ENCODE measurements around the gene RPL27. TPM values are rescaled to one million over a fixed set of nuclear protein-coding genes. Genes with fewer than 3 reads are reported as not detected.

RPL27 gene
- total RNA-seq, 1 donor from 2014 or later: 1,137 TPM

GRCh38 chr17:43019418-43019817 lies 21.2 kb downstream of the RPL27 start:
- intact Hi-C loops (cut with micrococcal nuclease): no loop called here
- Mint-ChIP-seq H3K4me3 (ENCODE audit: low read depth) (peak overlapping the region; percentile 52), H3K36me3 (ENCODE audit: low read depth) (peaks cover 10% of the 10 kb centered on the region), H3K27me3 (ENCODE audit: low read depth) (peaks cover 2% of the 10 kb centered on the region), H3K4me1 (ENCODE audit: low read depth) (peaks cover 21% of the 10 kb centered on the region), H3K9me3 (no peaks in the 10 kb centered on the region), H3K27ac (no peak overlapping the region)
- no peak for DNase-seq (ENCODE audit: low spot score)

- Mint-ChIP-seq H3K36me3 (ENCODE audit: low read depth) (peaks cover 3% of the 10 kb centered on the region), H3K4me1 (ENCODE audit: low read depth) (peaks cover 26% of the 10 kb centered on the region), H3K4me3 (ENCODE audit: low read depth) (peak overlapping the region; percentile 52), H3K9me3 (no peaks in the 10 kb centered on the region), H3K27me3 (ENCODE audit: low read depth) (peaks cover 7% of the 10 kb centered on the region), H3K27ac (no peak overlapping the region)
- intact Hi-C loops (cut with micrococcal nuclease): loop anchor here (5.0 kb wide), 3 partner anchors 152 to 462 kb away; partner anchors contain the start of genes DHX8 and NBR1
- DNase-seq (ENCODE audit: low spot score): no peak
These were observed 21.9 kb downstream of the RPL27 start for GRCh38 chr17:43020030-43020621.

GRCh38 chr17:43020789-43021740 lies 22.8 kb downstream of the RPL27 start:
- Mint-ChIP-seq H3K9me3 (no peaks in the 10 kb centered on the region), H3K27me3 (ENCODE audit: low read depth) (peaks cover 10% of the 10 kb centered on the region), H3K27ac (no peak overlapping the region), H3K4me1 (ENCODE audit: low read depth) (peaks cover 26% of the 10 kb centered on the region), H3K4me3 (ENCODE audit: low read depth) (peak overlapping the region; percentile 82), H3K36me3 (ENCODE audit: low read depth) (no peaks in the 10 kb centered on the region)
- DNase-seq (ENCODE audit: low spot score): no peak
- intact Hi-C loops (cut with micrococcal nuclease): loop anchor here (5.0 kb wide), 3 partner anchors 151 to 461 kb away; partner anchors contain the start of genes DHX8 and NBR1

- no peak within 1 kb of the TSS for H3K27ac Mint-ChIP-seq
- no peaks in the 10 kb centered on the region for H3K9me3 Mint-ChIP-seq
- no peaks in the 10 kb centered on the region for H3K36me3 Mint-ChIP-seq (ENCODE audit: low read depth)
- peaks cover 26% of the 10 kb centered on the region for H3K4me1 Mint-ChIP-seq (ENCODE audit: low read depth)
- intact Hi-C loops (cut with micrococcal nuclease): loop anchor here (5.0 kb wide), 3 partner anchors 150 to 460 kb away; partner anchors contain the start of genes DHX8 and NBR1
- peak within 1 kb of the TSS; percentile 82 for H3K4me3 Mint-ChIP-seq (ENCODE audit: low read depth)
- peak; percentile 49 for DNase-seq (ENCODE audit: low spot score)
- H3K27me3 Mint-ChIP-seq (ENCODE audit: low read depth): peaks cover 11% of the 10 kb centered on the region
These were observed 23.7 kb downstream of the RPL27 start, which contains the start of gene VAT1 for GRCh38 chr17:43021741-43022512. Gene VAT1 (minus strand): TSS chr17:43022385. CDS start chr17:43022322, 63 bp downstream.

- H3K9me3 Mint-ChIP-seq: no peaks in the 10 kb centered on the region
- H3K4me1 Mint-ChIP-seq (ENCODE audit: low read depth): peaks cover 16% of the 10 kb centered on the region
- no peaks in the 10 kb centered on the region for H3K36me3 Mint-ChIP-seq (ENCODE audit: low read depth)
- intact Hi-C loops (cut with micrococcal nuclease): loop anchor here (5.0 kb wide), 3 partner anchors 148 to 458 kb away; partner anchors contain the start of genes DHX8 and NBR1
- H3K27ac Mint-ChIP-seq: peak within 1 kb of the TSS; percentile 84
- peak within 1 kb of the TSS; percentile 90 for H3K4me3 Mint-ChIP-seq (ENCODE audit: low read depth)
- DNase-seq (ENCODE audit: low spot score): peak; percentile 69
- peaks cover 11% of the 10 kb centered on the region for H3K27me3 Mint-ChIP-seq (ENCODE audit: low read depth)
These were observed 26.4 kb downstream of the RPL27 start, which contains the start of gene RND2 for GRCh38 chr17:43024407-43025289. Gene RND2 (plus strand): TSS chr17:43025231. CDS start chr17:43025348, 117 bp downstream.

- no peak overlapping the region for H3K27ac Mint-ChIP-seq
- H3K9me3 Mint-ChIP-seq: no peaks in the 10 kb centered on the region
- peak overlapping the region; percentile 55 for H3K4me3 Mint-ChIP-seq (ENCODE audit: low read depth)
- no peak for DNase-seq (ENCODE audit: low spot score)
- H3K4me1 Mint-ChIP-seq (ENCODE audit: low read depth): peaks cover 12% of the 10 kb centered on the region
- intact Hi-C loops (cut with micrococcal nuclease): no loop called here
- peaks cover 11% of the 10 kb centered on the region for H3K27me3 Mint-ChIP-seq (ENCODE audit: low read depth)
- H3K36me3 Mint-ChIP-seq (ENCODE audit: low read depth): no peaks in the 10 kb centered on the region
These were observed 27.1 kb downstream of the RPL27 start for GRCh38 chr17:43025290-43025657.

- Mint-ChIP-seq H3K4me3 (ENCODE audit: low read depth) (no peak overlapping the region), H3K27me3 (ENCODE audit: low read depth) (peaks cover 11% of the 10 kb centered on the region), H3K36me3 (ENCODE audit: low read depth) (no peaks in the 10 kb centered on the region), H3K9me3 (no peaks in the 10 kb centered on the region), H3K27ac (no peak overlapping the region), H3K4me1 (ENCODE audit: low read depth) (peaks cover 10% of the 10 kb centered on the region)
- no peak for DNase-seq (ENCODE audit: low spot score)
- intact Hi-C loops (cut with micrococcal nuclease): no loop called here
These were observed 27.7 kb downstream of the RPL27 start for GRCh38 chr17:43025766-43026537.

- intact Hi-C loops (cut with micrococcal nuclease): no loop called here
- H3K4me3 Mint-ChIP-seq (ENCODE audit: low read depth): no peak overlapping the region
- no peak for DNase-seq (ENCODE audit: low spot score)
- no peaks in the 10 kb centered on the region for H3K9me3 Mint-ChIP-seq
- no peaks in the 10 kb centered on the region for H3K36me3 Mint-ChIP-seq (ENCODE audit: low read depth)
- H3K27ac Mint-ChIP-seq: no peak overlapping the region
- peaks cover 11% of the 10 kb centered on the region for H3K27me3 Mint-ChIP-seq (ENCODE audit: low read depth)
- peaks cover 7% of the 10 kb centered on the region for H3K4me1 Mint-ChIP-seq (ENCODE audit: low read depth)
These were observed 28.4 kb downstream of the RPL27 start for GRCh38 chr17:43026595-43026994.

- intact Hi-C loops (cut with micrococcal nuclease): no loop called here
- Mint-ChIP-seq H3K4me3 (ENCODE audit: low read depth) (no peak overlapping the region), H3K4me1 (ENCODE audit: low read depth) (peaks cover 7% of the 10 kb centered on the region), H3K9me3 (no peaks in the 10 kb centered on the region), H3K27ac (no peak overlapping the region), H3K36me3 (ENCODE audit: low read depth) (no peaks in the 10 kb centered on the region), H3K27me3 (ENCODE audit: low read depth) (peaks cover 11% of the 10 kb centered on the region)
- DNase-seq (ENCODE audit: low spot score): no peak
These were observed 29.1 kb downstream of the RPL27 start for GRCh38 chr17:43027091-43028032.

- DNase-seq (ENCODE audit: low spot score): no peak
- H3K9me3 Mint-ChIP-seq: no peaks in the 10 kb centered on the region
- peaks cover 11% of the 10 kb centered on the region for H3K27me3 Mint-ChIP-seq (ENCODE audit: low read depth)
- peaks cover 7% of the 10 kb centered on the region for H3K4me1 Mint-ChIP-seq (ENCODE audit: low read depth)
- no peak overlapping the region for H3K4me3 Mint-ChIP-seq (ENCODE audit: low read depth)
- no peak overlapping the region for H3K27ac Mint-ChIP-seq
- no peaks in the 10 kb centered on the region for H3K36me3 Mint-ChIP-seq (ENCODE audit: low read depth)
- intact Hi-C loops (cut with micrococcal nuclease): no loop called here
These were observed 30.1 kb downstream of the RPL27 start for GRCh38 chr17:43028221-43028861.

Data from activated T-helper 2 cell treated with anti-CD3 and anti-CD28 coated beads, Interferon-gamma antibody, Interleukin-2, Interleukin-4, amounts not matched to agents 10 μg/mL and 5 μg/mL and 100 μg/mL, durations not matched to agents 14 hours and 24 hours and 36 hours (primary cell).